Gastrocnemius medialis (tissue), 4 donors: ENCODE data around the gene HTRA3. TPM values are rescaled to one million over a fixed set of nuclear protein-coding genes. Genes with fewer than 3 reads are reported as not detected.

ENCODE experiments used
- ATAC-seq, 2 donors: fragments of 150-250 bp; one replicate each; pipeline ENCODE4 v1.9.1; 2016
- DNase-seq, 2 donors: peaks; one replicate each; pipeline ENCODE4 v3.0.0-alpha.2; 2019
- H3K27ac ChIP-seq, 4 donors: fragments of 200-600 bp; sonication (generic); 1 replicate in 1 of 4; 2 replicates in 3 of 4; pipeline ENCODE4 v1.5.1; 2016 to 2018; ENCODE audit warnings: mild to moderate bottlenecking in 2 of 4, moderate library complexity in 1 of 4
- H3K27me3 ChIP-seq, 3 donors: fragments of 200-600 bp; sonication (generic) in 2 of 3; 1 replicate in 1 of 3; 2 replicates in 2 of 3; pipeline versions ENCODE4 v1.5.1 to v1.6.0; 2016 to 2019; ENCODE audit warnings: mild to moderate bottlenecking in 1 of 3, moderate library complexity in 1 of 3
- H3K36me3 ChIP-seq, 2 donors: fragments of 200-600 bp; sonication (generic) in 1 of 2; one replicate each; pipeline ENCODE4 v1.5.1; 2017 to 2018
- H3K4me1 ChIP-seq, 2 donors: fragments of 200-600 bp; sonication (generic) in 1 of 2; one replicate each; pipeline ENCODE4 v1.5.1; 2016 to 2017; ENCODE audit warnings: mild to moderate bottlenecking in 2 of 2
- H3K4me3 ChIP-seq, 4 donors: fragments of 200-600 bp; sonication (generic) in 3 of 4; 1 replicate in 1 of 4; 2 replicates in 3 of 4; pipeline ENCODE4 v1.5.1; 2016 to 2019; ENCODE audit warnings: mild to moderate bottlenecking in 2 of 4
- H3K9me3 ChIP-seq, 3 donors: fragments of 200-600 bp; sonication (generic) in 2 of 3; 1 replicate in 1 of 3; 2 replicates in 2 of 3; pipeline ENCODE4 v1.5.1; 2016 to 2019
- POLR2A ChIP-seq, 2 donors: fragments of 450-650 bp; IDR thresholded peaks; one replicate each; pipeline ENCODE4 v1.6.1; 2017; ENCODE audit warnings: antibody characterized with exemption in 2 of 2, mild to moderate bottlenecking in 2 of 2, moderate library complexity in 2 of 2
- in situ Hi-C, 4 donors: fragments of 200-750 bp; cut with MboI; loops; one replicate each; pipeline versions ENCODE4 v1.15.0 to v1.8.0; 2017; ENCODE audit warnings: low sequenced_read_pairs in 4 of 4
- intact Hi-C: fragments of 100-400 bp; cut with DNase I; formaldehyde crosslinking; loops from one replicate; pipeline ENCODE4 v1.15.1; 2023; ENCODE audit warnings: low total_unique reads
- total RNA-seq, 4 donors: library from RNA; depleted of rRNA; stranded (reverse); fragments of >200 nt; gene quantifications; one replicate each; pipeline versions ENCODE4 v1.1.0 to v1.2.3, GENCODE V29; 2016
- TF ChIP-seq, protein P1 (sequence below), 5 experiments: fragments of 450-650 bp in 3 of 5; fragments of 200-600 bp in 2 of 5; sonication (generic) in 2 of 5; IDR thresholded peaks in 4 of 5; conservative IDR thresholded peaks in 1 of 5; 1 replicate in 4 of 5; 2 replicates in 1 of 5; pipeline ENCODE4 v1.5.1; 2016 to 2019; ENCODE audit warnings: antibody characterized with exemption in 5 of 5, mild to moderate bottlenecking in 3 of 5, moderate library complexity in 3 of 5

Gene HTRA3
- total RNA-seq, 4 donors from 2014 or later: 8.4 to 22.2 (median 16.0) TPM

DNA sequence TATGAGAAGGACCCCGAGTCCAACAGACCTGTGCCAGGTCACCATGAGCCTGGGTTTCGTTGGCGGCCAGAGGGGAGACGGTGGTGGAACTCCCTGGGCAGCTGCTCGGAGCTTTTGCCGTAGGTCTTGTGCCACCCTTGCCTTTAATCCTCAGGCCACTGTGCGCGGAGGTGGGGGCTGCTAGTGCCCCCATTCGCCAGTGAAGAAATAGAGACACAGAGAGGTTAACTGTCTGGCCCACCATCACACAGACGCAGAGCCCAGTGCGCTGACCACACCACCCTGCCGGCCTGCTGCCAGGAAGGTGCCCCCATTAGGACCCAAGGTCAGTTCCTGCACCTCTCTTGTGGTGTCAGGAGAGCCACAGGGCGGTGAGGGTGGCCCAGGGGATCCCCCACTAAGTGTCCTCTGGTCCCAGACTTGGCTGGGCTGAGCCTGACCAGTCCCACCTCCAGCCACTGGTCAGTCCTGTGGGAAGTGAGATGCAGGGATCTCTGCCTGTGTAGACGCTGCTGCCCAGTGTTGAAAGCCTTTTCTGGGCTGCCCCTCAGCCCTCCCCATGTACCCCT is 28.3 kb upstream of the HTRA3 start:
- Histone ChIP-seq H3K27ac (no peak overlapping the region), H3K4me3 (no peak overlapping the region), H3K4me1 (peaks cover 8 to 11% of the 10 kb centered on the region in 2 donors), H3K36me3 (no peaks in the 10 kb centered on the region), H3K9me3 (no peaks in the 10 kb centered on the region), H3K27me3 (no peaks in the 10 kb centered on the region)
- intact Hi-C loops: loop anchor here (5.0 kb wide), 1 partner anchor 351 kb away; the partner anchor contains the start of gene CPZ
- in situ Hi-C loops: loop anchor here (5.0 kb wide), 2 partner anchors 161 to 166 kb away; no protein-coding TSS in a partner anchor
- DNase-seq: no peak
- no peak for ATAC-seq
- TF ChIP-seq, protein P1, sequence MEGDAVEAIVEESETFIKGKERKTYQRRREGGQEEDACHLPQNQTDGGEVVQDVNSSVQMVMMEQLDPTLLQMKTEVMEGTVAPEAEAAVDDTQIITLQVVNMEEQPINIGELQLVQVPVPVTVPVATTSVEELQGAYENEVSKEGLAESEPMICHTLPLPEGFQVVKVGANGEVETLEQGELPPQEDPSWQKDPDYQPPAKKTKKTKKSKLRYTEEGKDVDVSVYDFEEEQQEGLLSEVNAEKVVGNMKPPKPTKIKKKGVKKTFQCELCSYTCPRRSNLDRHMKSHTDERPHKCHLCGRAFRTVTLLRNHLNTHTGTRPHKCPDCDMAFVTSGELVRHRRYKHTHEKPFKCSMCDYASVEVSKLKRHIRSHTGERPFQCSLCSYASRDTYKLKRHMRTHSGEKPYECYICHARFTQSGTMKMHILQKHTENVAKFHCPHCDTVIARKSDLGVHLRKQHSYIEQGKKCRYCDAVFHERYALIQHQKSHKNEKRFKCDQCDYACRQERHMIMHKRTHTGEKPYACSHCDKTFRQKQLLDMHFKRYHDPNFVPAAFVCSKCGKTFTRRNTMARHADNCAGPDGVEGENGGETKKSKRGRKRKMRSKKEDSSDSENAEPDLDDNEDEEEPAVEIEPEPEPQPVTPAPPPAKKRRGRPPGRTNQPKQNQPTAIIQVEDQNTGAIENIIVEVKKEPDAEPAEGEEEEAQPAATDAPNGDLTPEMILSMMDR (IDR thresholded peaks at IDR 0.05 in 4 of 5, conservative IDR thresholded peaks at IDR 0.05 in 1 of 5): no peak
- TF ChIP-seq POLR2A (IDR thresholded peaks at IDR 0.05): no peak

DNA sequence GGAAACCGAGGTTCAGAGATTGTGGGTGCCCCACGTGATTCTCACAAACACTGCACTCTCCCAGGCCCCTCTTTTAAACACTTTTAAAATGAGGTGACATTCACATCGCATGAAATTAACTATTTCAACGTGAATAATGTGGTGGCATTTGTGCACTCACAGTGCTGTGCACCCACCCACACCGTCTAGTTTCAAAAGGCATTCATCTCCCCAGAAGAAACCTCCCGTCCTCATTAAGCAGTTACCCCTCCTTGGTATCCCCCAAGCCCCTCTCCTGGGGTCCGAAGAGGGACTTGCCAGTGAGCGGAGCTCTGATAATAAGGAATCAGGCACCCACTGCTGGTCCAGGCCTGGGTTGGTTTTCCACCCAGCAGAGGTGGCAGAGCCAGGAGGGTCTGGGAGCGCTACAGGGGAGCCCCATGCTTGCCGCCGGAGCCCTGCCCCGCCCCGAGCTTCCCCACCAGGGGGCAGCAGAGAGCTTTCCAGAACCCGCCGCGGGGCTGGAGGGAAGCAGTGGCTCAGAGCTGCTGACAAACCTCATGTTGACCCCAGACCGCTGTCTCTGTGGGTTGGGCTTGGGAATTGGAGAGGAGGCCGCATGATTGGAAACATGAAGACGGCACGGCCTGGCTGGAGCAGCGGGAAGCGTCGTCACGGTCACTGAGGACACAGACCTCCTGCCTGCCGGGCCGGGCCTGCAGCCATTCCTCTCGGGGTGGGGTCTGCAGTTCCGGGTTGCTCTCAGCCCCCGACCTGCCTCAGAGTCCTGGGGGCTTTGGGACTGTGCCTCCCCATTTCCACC is 27.5 kb upstream of the HTRA3 start:
- DNase-seq: peak; percentile 71 to 89
- Histone ChIP-seq H3K4me1 (peaks cover 8 to 15% of the 10 kb centered on the region in 2 donors), H3K36me3 (no peaks in the 10 kb centered on the region), H3K27me3 (no peaks in the 10 kb centered on the region), H3K9me3 (no peaks in the 10 kb centered on the region), H3K4me3 (no peak overlapping the region), H3K27ac (peak overlapping the region; percentile 11 to 42 (median 35))
- TF ChIP-seq POLR2A (IDR thresholded peaks at IDR 0.05): no peak
- TF ChIP-seq, protein P1 (IDR thresholded peaks at IDR 0.05 in 4 of 5, conservative IDR thresholded peaks at IDR 0.05 in 1 of 5): peak; percentile 88 to 100 (median 98)
- ATAC-seq: peak; percentile 88 to 91
- intact Hi-C loops (loop anchor here (1.0 to 5.0 kb wide), 4 partner anchors 25 to 350 kb away; partner anchors contain the start of gene CPZ), in situ Hi-C loops (loop anchor here (5.0 kb wide), 2 partner anchors 160 to 165 kb away; no protein-coding TSS in a partner anchor)

DNA sequence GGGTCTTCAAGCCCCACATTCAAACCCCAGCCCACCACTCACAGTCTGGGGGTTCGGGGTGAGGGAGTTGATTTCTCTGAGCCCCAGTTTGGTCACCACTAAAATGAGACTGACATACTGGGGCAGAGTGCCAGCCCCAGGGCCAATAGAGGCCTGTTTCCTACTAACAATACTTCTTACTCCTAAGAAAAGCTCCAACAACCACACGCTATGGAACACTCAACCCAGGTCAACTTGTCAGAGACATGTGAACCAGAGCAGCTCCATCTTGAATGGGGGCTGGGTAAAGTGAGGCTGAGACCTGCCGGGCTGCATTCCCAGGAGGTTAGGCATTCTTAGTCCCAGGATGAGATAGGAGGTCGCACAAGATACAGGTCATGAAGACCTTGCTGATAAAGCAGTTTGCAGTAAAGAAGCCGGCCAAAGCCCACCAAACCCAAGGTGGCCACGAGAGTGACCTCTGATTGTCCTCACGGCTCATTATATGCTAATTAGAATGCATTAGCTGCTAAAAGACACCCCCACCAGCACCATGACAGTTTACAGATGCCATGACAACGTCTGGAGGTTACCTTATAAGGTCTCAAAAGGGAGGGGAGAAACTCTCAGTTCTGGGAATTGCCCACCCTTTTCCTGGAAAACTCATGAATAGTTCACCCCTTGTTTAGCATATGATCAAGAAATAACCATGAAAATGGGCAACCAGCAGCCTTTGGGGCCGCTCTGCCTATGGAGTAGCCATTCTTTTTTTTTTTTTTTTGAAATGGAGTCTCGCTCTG is 26.6 kb upstream of the HTRA3 start:
- H3K27ac ChIP-seq: peak overlapping the region; percentile 11 to 42 (median 35)
- peaks cover 8 to 15% of the 10 kb centered on the region in 2 donors for H3K4me1 ChIP-seq
- no peak overlapping the region for H3K4me3 ChIP-seq
- no peaks in the 10 kb centered on the region for H3K36me3 ChIP-seq
- no peaks in the 10 kb centered on the region for H3K27me3 ChIP-seq
- TF ChIP-seq, protein P1 (IDR thresholded peaks at IDR 0.05 in 4 of 5, conservative IDR thresholded peaks at IDR 0.05 in 1 of 5): no peak
- TF ChIP-seq POLR2A (IDR thresholded peaks at IDR 0.05): no peak
- no peaks in the 10 kb centered on the region for H3K9me3 ChIP-seq
- intact Hi-C loops (loop anchor here (1.0 to 5.0 kb wide), 4 partner anchors 24 to 349 kb away; partner anchors contain the start of gene CPZ), in situ Hi-C loops (loop anchor here (5.0 kb wide), 2 partner anchors 159 to 164 kb away; no protein-coding TSS in a partner anchor)
- DNase-seq (no peak), ATAC-seq (no peak)

DNA sequence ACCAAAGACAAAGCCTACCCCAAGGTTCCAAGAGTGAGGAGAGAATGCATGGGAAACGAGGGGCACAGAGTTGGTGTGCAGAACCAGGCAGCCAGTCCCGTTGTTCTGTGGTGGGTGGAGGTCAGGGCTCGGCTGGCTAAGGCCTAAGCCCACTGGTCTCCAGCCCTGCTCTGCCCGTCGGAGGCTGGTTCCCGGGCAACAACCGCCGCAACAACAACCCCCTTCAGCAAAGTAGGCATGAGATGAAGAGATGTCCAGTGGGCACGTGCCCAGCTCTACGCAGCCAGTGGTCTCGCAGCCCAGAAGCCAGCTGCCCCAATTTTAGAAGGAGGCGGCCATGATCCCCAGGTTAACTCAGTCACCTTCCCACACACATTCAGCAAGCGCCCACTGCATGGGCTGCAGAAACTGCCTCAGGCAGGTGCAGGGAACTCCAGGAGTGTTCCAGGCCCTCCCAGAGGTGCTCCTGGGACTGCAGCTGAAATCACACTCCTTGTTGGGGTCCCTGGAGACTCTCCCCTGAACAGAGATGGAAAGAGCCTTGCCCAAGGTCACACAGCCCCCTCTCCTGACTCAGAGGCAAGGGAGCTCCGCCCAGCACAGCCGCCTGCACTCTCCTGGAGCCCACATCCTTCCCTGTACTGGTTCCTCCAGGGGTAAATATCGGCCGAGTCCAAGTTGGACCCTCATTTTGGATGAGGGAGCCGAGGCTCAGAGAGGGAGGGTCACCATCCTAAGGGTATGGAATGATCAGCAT is 25.4 kb upstream of the HTRA3 start:
- in situ Hi-C loops (loop anchor here (5.0 kb wide), 2 partner anchors 158 to 163 kb away; no protein-coding TSS in a partner anchor), intact Hi-C loops (loop anchor here (5.0 kb wide), 1 partner anchor 348 kb away; the partner anchor contains the start of gene CPZ)
- Histone ChIP-seq H3K4me3 (no peak overlapping the region), H3K4me1 (peaks cover 8 to 15% of the 10 kb centered on the region in 2 donors), H3K27me3 (no peaks in the 10 kb centered on the region), H3K36me3 (no peaks in the 10 kb centered on the region), H3K9me3 (no peaks in the 10 kb centered on the region), H3K27ac (no peak overlapping the region)
- ATAC-seq: no peak
- no peak for DNase-seq
- TF ChIP-seq, protein P1 (IDR thresholded peaks at IDR 0.05 in 4 of 5, conservative IDR thresholded peaks at IDR 0.05 in 1 of 5): no peak
- no peak for TF ChIP-seq POLR2A (IDR thresholded peaks at IDR 0.05)
